AG04449 (cell line): ENCODE results near the gene VTN.
A peak's percentile ranks its signal among the peaks of the same experiment; 100 is the strongest.

Experiments used
- CTCF ChIA-PET: fragments of 350-600 bp; formaldehyde crosslinking; extraction: SDS; loops from one replicate; lab custom pipeline; 2021; ENCODE audit warnings: antibody characterized with exemption; lab: Yijun Ruan, JAX
- POLR2A ChIA-PET: fragments of 400-600, 350-600 bp; formaldehyde crosslinking; extraction: SDS; loops from one replicate; lab custom pipeline; 2020; ENCODE audit warnings: antibody characterized with exemption, inconsistent platforms; lab: Yijun Ruan, JAX
- DNase-seq: peaks from one replicate; pipeline ENCODE4 v3.0.0-alpha.2; 2010; ENCODE audit warnings: low read depth, low spot score
- H3K4me3 ChIP-seq: 2 replicates; pipeline ENCODE4 v1.5.1; 2011; ENCODE audit warnings: low read depth, mild to moderate bottlenecking, control low read depth, low read length
- CTCF ChIP-seq: IDR thresholded peaks from one replicate; pipeline ENCODE4 v1.5.1; 2011; ENCODE audit warnings: mild to moderate bottlenecking, moderate library complexity, low read length, control low read depth, inconsistent platforms; ENCODE audit not compliant: insufficient read depth; ENCODE audit errors: missing control alignments

The VTN gene

GRCh38 chr17:28407974-28408306, 37.8 kb upstream of the VTN start:
- DNase-seq: no peak
- POLR2A ChIA-PET: no interaction called here
- TF ChIP-seq CTCF: no peak
- CTCF ChIA-PET: interaction anchor here (6.0 kb wide), 1 partner anchor 9 kb away, joined by 55 read pairs; no protein-coding TSS in a partner anchor
- no peak overlapping the region for H3K4me3 ChIP-seq

GRCh38 chr17:28407130-28407973, 37.2 kb upstream of the VTN start:
- no peak for TF ChIP-seq CTCF
- no peak overlapping the region for H3K4me3 ChIP-seq
- POLR2A ChIA-PET: no interaction called here
- CTCF ChIA-PET: interaction anchor here (6.0 kb wide), 1 partner anchor 9 kb away, joined by 55 read pairs; no protein-coding TSS in a partner anchor
- DNase-seq: no peak

GRCh38 chr17:28406473-28406814, 36.3 kb upstream of the VTN start:
- POLR2A ChIA-PET: interaction anchor here (0.6 kb wide), 1 partner anchor 365 kb away, joined by 3 read pairs; no protein-coding TSS in a partner anchor
- no peak for DNase-seq
- CTCF ChIA-PET: interaction anchor here (0.6 to 6.0 kb wide), 2 partner anchors 9 to 10 kb away, joined by 3 to 55 read pairs; no protein-coding TSS in a partner anchor

GRCh38 chr17:28405632-28406472, 35.7 kb upstream of the VTN start, which contains the start of gene SLC46A1:
SLC46A1 (minus strand) TSS chr17:28406212; CDS start chr17:28406114, 98 bp downstream.
- H3K4me3 ChIP-seq: peak within 1 kb of the TSS; percentile 77
- POLR2A ChIA-PET: no interaction called here
- no peak for TF ChIP-seq CTCF
- no peak for DNase-seq
- CTCF ChIA-PET: interaction anchor here (0.6 to 6.0 kb wide), 6 partner anchors 9 to 88 kb away, joined by 3 to 55 read pairs (median 3); partner anchors contain the start of gene POLDIP2

More at GRCh38 chr17:28406473-28406814, 36.3 kb upstream of the VTN start:
- TF ChIP-seq CTCF: no peak
- H3K4me3 ChIP-seq: peak overlapping the region; percentile 77

GRCh38 chr17:28404812-28405570, 34.9 kb upstream of the VTN start:
- CTCF ChIA-PET: interaction anchor here (0.7 to 6.0 kb wide), 5 partner anchors 9 to 89 kb away, joined by 3 to 55 read pairs (median 3); partner anchors contain the start of gene POLDIP2
- POLR2A ChIA-PET: no interaction called here

More at GRCh38 chr17:28404812-28405570, 34.9 kb upstream of the VTN start:
- DNase-seq: no peak
- TF ChIP-seq CTCF: no peak
- H3K4me3 ChIP-seq: peak overlapping the region; percentile 77
